ENCODE results near the gene ZYX.
"Not testable (repeated sequence)": the region's sequence is repeated elsewhere in the genome, so short reads cannot be mapped to it uniquely, and the experiment has no call there.

Gene ZYX

DNA sequence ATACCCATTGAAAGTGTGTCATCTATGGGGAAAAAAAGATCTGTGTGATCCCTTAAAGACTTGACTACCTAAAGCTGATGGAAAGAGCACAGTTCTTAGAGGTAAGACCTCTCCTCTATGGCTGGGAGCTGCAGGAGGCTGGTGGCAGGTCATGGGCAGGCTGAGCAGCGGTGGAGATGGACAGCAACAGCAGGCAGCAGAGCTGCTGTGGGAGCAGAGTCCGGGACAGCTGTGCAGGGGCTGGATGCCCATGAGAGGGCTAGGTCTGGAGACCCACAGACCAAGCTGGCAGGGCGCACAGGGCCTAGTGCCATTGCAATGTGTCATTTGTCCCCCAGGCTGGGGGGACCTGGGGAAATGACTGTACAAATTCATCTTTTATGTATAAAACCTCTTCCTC lies 40.9 kb downstream of the ZYX start:
- no peak for DNase-seq (ENCODE audit: low spot score)
- no peaks in the 10 kb centered on the region for H3K9me3 ChIP-seq (ENCODE audit: severe bottlenecking)
- no peak overlapping the region for H3K4me3 ChIP-seq (ENCODE audit: severe bottlenecking)
- no peak for ATAC-seq (ENCODE audit: low read depth)
- peaks cover 4% of the 10 kb centered on the region for H3K4me1 ChIP-seq (ENCODE audit: insufficient read depth, poor library complexity, severe bottlenecking)
- TF ChIP-seq, protein P1, sequence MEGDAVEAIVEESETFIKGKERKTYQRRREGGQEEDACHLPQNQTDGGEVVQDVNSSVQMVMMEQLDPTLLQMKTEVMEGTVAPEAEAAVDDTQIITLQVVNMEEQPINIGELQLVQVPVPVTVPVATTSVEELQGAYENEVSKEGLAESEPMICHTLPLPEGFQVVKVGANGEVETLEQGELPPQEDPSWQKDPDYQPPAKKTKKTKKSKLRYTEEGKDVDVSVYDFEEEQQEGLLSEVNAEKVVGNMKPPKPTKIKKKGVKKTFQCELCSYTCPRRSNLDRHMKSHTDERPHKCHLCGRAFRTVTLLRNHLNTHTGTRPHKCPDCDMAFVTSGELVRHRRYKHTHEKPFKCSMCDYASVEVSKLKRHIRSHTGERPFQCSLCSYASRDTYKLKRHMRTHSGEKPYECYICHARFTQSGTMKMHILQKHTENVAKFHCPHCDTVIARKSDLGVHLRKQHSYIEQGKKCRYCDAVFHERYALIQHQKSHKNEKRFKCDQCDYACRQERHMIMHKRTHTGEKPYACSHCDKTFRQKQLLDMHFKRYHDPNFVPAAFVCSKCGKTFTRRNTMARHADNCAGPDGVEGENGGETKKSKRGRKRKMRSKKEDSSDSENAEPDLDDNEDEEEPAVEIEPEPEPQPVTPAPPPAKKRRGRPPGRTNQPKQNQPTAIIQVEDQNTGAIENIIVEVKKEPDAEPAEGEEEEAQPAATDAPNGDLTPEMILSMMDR (IDR thresholded peaks at IDR 0.05; ENCODE audit: poor library complexity, severe bottlenecking) = no peak
- no peaks in the 10 kb centered on the region for H3K36me3 ChIP-seq (ENCODE audit: low read depth)
- no peak overlapping the region for H3K27ac ChIP-seq (ENCODE audit: poor library complexity, severe bottlenecking)
- no peaks in the 10 kb centered on the region for H3K27me3 ChIP-seq (ENCODE audit: insufficient read depth, poor library complexity, severe bottlenecking)

DNA sequence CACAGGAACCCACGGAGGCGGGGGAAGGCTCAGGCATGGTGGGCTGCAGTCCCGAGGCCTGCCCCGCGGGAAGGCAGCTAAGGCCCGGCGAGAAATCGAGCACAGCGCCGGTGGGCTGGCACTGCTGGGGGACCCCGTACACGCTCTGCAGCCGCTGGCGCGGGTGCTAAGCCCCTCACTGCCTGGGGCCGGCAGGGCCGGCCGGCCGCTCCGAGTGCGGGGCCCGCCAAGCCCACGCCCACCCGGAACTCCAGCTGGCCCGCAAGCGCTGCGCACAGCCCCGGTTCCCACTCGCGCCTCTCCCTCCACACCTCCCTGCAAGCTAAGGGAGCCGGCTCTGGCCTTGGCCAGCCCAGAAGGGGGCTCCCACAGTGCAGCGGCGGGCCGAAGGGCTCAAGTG lies 43.3 kb downstream of the ZYX start:
- not testable (repeated sequence) for ATAC-seq (ENCODE audit: low read depth); H3K27ac ChIP-seq (ENCODE audit: poor library complexity, severe bottlenecking); H3K36me3 ChIP-seq (ENCODE audit: low read depth); H3K27me3 ChIP-seq (ENCODE audit: insufficient read depth, poor library complexity, severe bottlenecking); H3K9me3 ChIP-seq (ENCODE audit: severe bottlenecking); H3K4me1 ChIP-seq (ENCODE audit: insufficient read depth, poor library complexity, severe bottlenecking); H3K4me3 ChIP-seq (ENCODE audit: severe bottlenecking); DNase-seq (ENCODE audit: low spot score)

DNA sequence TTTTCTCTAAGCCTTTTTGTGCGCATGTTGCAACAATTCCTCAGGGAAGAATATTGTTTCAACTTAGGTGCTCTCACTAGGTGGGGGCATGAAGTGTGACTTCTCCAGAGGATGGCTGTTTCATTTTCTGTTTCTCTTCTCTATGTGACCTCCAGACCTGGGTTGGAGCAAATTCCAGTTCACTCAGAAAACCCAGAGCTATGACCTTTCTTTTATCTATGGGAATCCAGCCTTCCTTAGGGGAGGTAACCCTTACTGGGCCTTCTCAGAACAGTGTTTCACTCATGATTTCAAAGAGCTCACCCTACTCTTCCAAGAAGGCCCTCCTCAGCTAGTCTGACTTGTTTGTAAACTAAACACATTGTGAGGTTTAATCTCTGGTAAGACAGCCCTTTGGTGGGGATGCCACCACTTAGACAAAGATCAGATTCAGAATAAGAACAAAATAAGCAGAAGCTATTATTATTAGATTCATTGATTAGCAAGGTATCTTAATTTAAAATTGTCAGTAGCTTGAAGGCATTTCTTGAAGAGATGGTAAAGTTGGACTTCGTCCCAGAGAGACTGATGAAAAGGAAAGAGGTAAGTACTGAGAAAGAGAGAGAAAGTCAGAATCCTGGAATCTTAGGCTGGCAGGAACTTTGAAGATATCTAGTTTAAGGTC lies 45.5 kb downstream of the ZYX start:
- Histone ChIP-seq H3K27ac (ENCODE audit: poor library complexity, severe bottlenecking) (no peak overlapping the region), H3K9me3 (ENCODE audit: severe bottlenecking) (no peaks in the 10 kb centered on the region), H3K4me1 (ENCODE audit: insufficient read depth, poor library complexity, severe bottlenecking) (peaks cover 18% of the 10 kb centered on the region), H3K36me3 (ENCODE audit: low read depth) (no peaks in the 10 kb centered on the region), H3K27me3 (ENCODE audit: insufficient read depth, poor library complexity, severe bottlenecking) (no peaks in the 10 kb centered on the region), H3K4me3 (ENCODE audit: severe bottlenecking) (no peak overlapping the region)
- no peak for ATAC-seq (ENCODE audit: low read depth)
- TF ChIP-seq, protein P1 (IDR thresholded peaks at IDR 0.05; ENCODE audit: poor library complexity, severe bottlenecking) = no peak
- no peak for DNase-seq (ENCODE audit: low spot score)

DNA sequence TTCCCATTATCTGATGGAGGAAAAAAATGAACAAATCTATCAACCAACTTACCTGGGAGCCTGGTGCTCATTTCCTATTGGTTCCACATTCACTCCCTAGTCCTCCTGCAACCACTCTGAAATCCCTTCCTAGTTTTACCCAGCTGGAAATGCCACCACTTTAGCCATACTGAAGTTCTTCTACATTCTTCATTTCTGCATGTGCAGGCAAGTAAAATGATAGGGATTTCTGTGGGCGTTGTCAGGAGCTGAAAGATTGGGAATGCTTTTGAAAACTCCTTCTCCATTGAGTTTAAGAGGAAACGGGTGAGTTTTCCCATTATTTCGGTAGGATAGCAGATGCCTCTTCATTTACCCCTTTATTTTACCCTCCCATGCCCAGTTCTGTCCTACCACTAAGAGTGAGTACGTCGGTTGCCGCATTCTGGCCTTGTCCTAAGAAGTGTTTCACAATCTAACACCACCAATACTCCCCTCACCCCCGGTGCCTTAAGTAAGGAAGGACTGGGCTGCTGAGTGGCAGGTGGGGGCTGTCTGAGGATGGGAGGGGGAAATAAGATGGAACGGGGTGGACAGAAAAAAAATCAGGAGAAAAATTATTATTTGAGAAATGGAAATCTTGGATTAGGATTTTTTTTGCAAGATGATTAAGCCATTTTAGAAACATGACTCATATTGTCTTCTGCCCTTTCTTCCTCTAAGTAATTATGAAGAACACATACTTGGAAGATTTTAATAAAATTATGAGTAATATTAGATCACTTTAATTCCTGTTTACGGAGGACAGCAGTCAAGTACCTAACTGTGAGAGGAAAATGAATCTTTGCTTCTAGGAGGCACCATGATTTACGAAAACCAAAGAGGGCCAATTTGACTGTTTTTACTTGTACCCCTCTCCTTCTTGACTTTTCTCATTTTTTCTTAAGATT lies 48.9 kb downstream of the ZYX start:
- peak; percentile 83 for ATAC-seq (ENCODE audit: low read depth)
- H3K36me3 ChIP-seq (ENCODE audit: low read depth) = no peaks in the 10 kb centered on the region
- no peaks in the 10 kb centered on the region for H3K9me3 ChIP-seq (ENCODE audit: severe bottlenecking)
- no peak for DNase-seq (ENCODE audit: low spot score)
- H3K4me3 ChIP-seq (ENCODE audit: severe bottlenecking) = no peak overlapping the region
- H3K4me1 ChIP-seq (ENCODE audit: insufficient read depth, poor library complexity, severe bottlenecking) = peaks cover 26% of the 10 kb centered on the region
- peak overlapping the region; percentile 93 for H3K27ac ChIP-seq (ENCODE audit: poor library complexity, severe bottlenecking)
- TF ChIP-seq, protein P1 (IDR thresholded peaks at IDR 0.05; ENCODE audit: poor library complexity, severe bottlenecking) = no peak
- no peaks in the 10 kb centered on the region for H3K27me3 ChIP-seq (ENCODE audit: insufficient read depth, poor library complexity, severe bottlenecking)

DNA sequence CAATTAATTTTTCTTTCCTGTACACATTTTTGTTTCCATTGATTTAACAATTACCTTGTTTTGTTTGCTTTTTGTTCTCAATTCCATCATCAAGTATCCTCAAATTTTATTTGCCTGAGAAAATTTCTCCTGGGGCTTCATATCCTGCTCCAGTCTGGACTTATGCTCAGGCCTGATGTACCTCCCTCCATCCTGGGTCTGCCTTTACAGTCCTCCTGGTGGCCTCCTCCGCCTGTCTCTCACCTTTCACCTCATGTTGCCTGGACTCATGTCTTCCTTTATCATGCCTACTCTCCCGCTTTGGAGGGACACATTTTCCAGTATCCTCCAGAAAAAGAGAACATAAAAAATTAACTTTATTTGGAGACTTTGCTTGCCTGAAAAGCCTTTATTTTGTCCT lies 50.0 kb downstream of the ZYX start:
- ATAC-seq (ENCODE audit: low read depth) (no peak), DNase-seq (ENCODE audit: low spot score) (no peak)
- H3K4me3 ChIP-seq (ENCODE audit: severe bottlenecking) = no peak overlapping the region
- no peaks in the 10 kb centered on the region for H3K27me3 ChIP-seq (ENCODE audit: insufficient read depth, poor library complexity, severe bottlenecking)
- H3K27ac ChIP-seq (ENCODE audit: poor library complexity, severe bottlenecking) = peak overlapping the region; percentile 93
- H3K36me3 ChIP-seq (ENCODE audit: low read depth) = no peaks in the 10 kb centered on the region
- TF ChIP-seq, protein P1 (IDR thresholded peaks at IDR 0.05; ENCODE audit: poor library complexity, severe bottlenecking) = no peak
- H3K4me1 ChIP-seq (ENCODE audit: insufficient read depth, poor library complexity, severe bottlenecking) = peaks cover 32% of the 10 kb centered on the region
- H3K9me3 ChIP-seq (ENCODE audit: severe bottlenecking) = no peaks in the 10 kb centered on the region

All from RWPE2 (cell line).